Stimulated activated CD4-positive, alpha-beta T cell treated with anti-CD3 and anti-CD28 coated beads, Interleukin-4, amount 100 ng/mL, for 4 hours (primary cell): ENCODE data around the gene TMEM239.
"Not testable (repeated sequence)": the region's sequence is repeated elsewhere in the genome, so short reads cannot be mapped to it uniquely, and the experiment has no call there.

ENCODE experiments used
- DNase-seq, 2 experiments: peaks; one replicate each; pipeline ENCODE4 v3.0.0-alpha.2; 2020

TMEM239 gene

GRCh38 chr20:2800521-2801285 is 15.5 kb upstream of the TMEM239 start, which contains the start of gene CPXM1:
CPXM1 (minus strand) TSS chr20:2800627; CDS start chr20:2800572, 55 bp downstream.
- no peak for DNase-seq

- no peak for DNase-seq
Measured at GRCh38 chr20:2801286-2801728, 14.9 kb upstream of the TMEM239 start.

GRCh38 chr20:2804041-2804828 is 11.9 kb upstream of the TMEM239 start:
- no peak for DNase-seq

- no peak for DNase-seq
Measured at GRCh38 chr20:2804852-2805688, 11.1 kb upstream of the TMEM239 start.

- no peak for DNase-seq
Measured at GRCh38 chr20:2805689-2806350, 10.3 kb upstream of the TMEM239 start.

GRCh38 chr20:2806351-2806701 is 9.8 kb upstream of the TMEM239 start:
- no peak for DNase-seq

GRCh38 chr20:2807019-2807418 is 9.1 kb upstream of the TMEM239 start:
- no peak for DNase-seq

GRCh38 chr20:2807929-2808328 is 8.2 kb upstream of the TMEM239 start:
- DNase-seq, result not testable (repeated sequence)

- no peak for DNase-seq
Measured at GRCh38 chr20:2809690-2810089, 6.5 kb upstream of the TMEM239 start.

GRCh38 chr20:2812189-2812588 is 4.0 kb upstream of the TMEM239 start:
- no peak for DNase-seq

- DNase-seq, result no peak
Measured at GRCh38 chr20:2814076-2814475, 2.1 kb upstream of the TMEM239 start.

GRCh38 chr20:2814587-2815051 is 1.5 kb upstream of the TMEM239 start, which contains the start of gene C20orf141:
C20orf141 (plus strand) TSS chr20:2814987; CDS start chr20:2815185, 198 bp downstream.
- DNase-seq, result no peak

- DNase-seq, result no peak
Measured at GRCh38 chr20:2815242-2815900, 793 bp upstream of the TMEM239 start.

GRCh38 chr20:2816583-2817340 is 598 bp downstream of the TMEM239 start:
- DNase-seq, result no peak

- no peak for DNase-seq
Measured at GRCh38 chr20:2817341-2817726, 1.2 kb downstream of the TMEM239 start.

- DNase-seq, result no peak
Measured at GRCh38 chr20:2817891-2818595, 1.9 kb downstream of the TMEM239 start.

- no peak for DNase-seq
Measured at GRCh38 chr20:2820084-2820895, 4.1 kb downstream of the TMEM239 start.

- no peak for DNase-seq
Measured at GRCh38 chr20:2820896-2821869, 5.0 kb downstream of the TMEM239 start.
